Keratinocyte (primary cell): ENCODE results near the gene ZNF70.

Experiments used
- CTCF ChIP-seq, 3 experiments: IDR thresholded peaks in 1 of 3; conservative IDR thresholded peaks in 1 of 3; optimal IDR thresholded peaks in 1 of 3; 2 replicates in 2 of 3; 3 replicates in 1 of 3; pipeline versions ENCODE3 to v1.5.1; 2011; ENCODE audit warnings: low read length in 3 of 3, mild to moderate bottlenecking in 3 of 3, moderate library complexity in 2 of 3, control low read depth in 1 of 3, inconsistent platforms in 1 of 3; ENCODE audit not compliant: insufficient read depth in 2 of 3; ENCODE audit errors: extremely low read depth in 1 of 3
- EZH2 ChIP-seq: IDR thresholded peaks from one replicate; pipeline ENCODE4 v1.6.1; 2012; ENCODE audit warnings: inconsistent platforms, mild to moderate bottlenecking, low read length, moderate library complexity

- TF ChIP-seq EZH2 (no peak), CTCF (optimal IDR thresholded peaks at IDR 0.05 in 1 of 3, IDR thresholded peaks at IDR 0.05 in 1 of 3, conservative IDR thresholded peaks at IDR 0.05 in 1 of 3; ENCODE audit: extremely low read depth in 1 of 3, insufficient read depth in 2 of 3, low read length in 3 of 3) (no peak)
Measured at GRCh38 chr22:23756891-23757290, 6.0 kb upstream of the ZNF70 start.
